GM19193 (cell line): ENCODE data around the gene DCAF8.

Experiments
- POLR2A ChIP-seq: IDR thresholded peaks from 4 replicates; pipeline ENCODE4 v1.6.1; 2011; ENCODE audit not compliant: insufficient read depth, insufficient read length; ENCODE audit errors: extremely low read depth

Gene DCAF8

DNA sequence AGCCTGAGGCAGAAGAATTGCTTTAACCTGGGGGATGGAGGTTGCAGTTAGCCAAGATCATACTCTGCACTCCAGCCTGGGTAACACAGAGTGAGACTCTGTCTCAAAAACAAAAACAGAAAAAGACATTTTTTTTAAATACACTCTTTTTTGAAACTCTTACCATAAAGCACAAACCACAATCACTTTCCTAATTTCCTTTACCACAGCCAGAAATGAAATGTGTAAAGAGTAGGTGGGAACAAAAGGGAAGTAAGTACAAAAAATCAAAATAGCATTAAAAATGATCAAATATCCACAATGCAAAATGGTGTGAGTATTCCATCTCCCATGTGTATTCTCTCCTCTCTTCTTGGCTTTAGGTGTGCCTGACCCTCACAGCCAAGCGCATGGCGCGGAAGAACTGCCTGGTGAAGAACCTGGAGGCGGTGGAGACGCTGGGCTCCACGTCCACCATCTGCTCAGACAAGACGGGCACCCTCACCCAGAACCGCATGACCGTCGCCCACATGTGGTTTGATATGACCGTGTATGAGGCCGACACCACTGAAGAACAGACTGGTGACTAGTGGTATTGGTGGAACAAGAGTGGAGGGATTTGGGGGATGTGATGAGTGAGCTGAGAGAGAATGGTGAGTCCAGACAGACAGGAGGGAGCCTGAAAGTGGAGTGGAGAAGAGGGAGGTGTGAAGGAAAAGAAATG is 96.0 kb downstream of the DCAF8 start:
- no peak for TF ChIP-seq POLR2A
